Hematopoietic multipotent progenitor cell treated with erythropoietin and hydrocortisone succinate and interleukin-3 and kit ligand, for 6 days (in vitro differentiated cells): Measurements from ENCODE around the gene RAB36.

Experiments used
- DNase-seq: peaks from one replicate; pipeline ENCODE4 v3.0.0-alpha.2; 2015

The RAB36 gene

DNA sequence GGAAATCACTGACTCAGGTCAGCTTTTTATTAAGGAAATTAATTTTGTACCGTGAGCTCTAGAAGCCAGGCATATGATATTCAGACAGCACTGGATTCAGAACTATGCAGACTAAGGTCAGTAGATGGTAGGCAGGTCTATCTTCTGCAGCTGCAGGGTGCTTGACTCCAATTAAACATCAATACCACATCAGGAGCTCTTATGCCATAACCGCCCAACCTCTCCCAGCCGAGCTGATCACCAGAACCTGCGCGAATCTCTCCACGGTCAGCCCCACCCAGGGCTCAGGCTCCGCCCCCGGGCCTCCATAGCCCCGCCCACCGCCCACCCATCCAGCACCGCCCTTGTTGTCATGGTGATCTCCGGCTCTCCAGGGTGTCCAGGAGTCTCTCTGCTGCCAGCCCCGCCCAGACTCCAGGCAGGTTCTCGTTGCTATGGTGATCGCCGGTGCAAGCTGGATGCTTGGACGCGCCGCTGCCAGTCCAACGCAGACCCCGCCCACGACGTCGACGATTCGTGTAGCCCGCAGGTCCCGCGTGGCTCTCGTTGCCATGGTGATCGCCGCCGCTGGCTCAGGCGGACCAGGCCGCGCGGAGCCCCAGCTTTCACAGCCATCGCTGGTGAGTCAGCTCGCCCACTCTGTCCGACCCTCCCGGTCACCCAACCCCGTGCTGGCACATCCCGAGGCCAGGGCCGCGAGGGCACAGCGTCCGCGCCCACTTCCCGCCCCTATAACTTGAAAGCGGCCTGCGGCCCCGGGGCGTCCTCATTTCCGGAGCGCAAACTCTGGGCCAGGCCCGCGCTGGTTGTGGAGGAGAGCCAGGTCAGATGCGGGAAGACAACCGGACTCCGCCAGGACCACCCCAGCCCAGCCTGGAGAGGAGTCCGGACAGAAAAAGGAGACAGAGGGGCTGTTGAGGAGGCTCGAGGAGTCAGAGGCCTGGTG lies at the start of gene RAB36:
RAB36 (plus strand) TSS at position 546 of the 946 bp plus-strand sequence. CDS start 1,140 bp downstream, outside the sequence.
- DNase-seq: peak; percentile 95

DNA sequence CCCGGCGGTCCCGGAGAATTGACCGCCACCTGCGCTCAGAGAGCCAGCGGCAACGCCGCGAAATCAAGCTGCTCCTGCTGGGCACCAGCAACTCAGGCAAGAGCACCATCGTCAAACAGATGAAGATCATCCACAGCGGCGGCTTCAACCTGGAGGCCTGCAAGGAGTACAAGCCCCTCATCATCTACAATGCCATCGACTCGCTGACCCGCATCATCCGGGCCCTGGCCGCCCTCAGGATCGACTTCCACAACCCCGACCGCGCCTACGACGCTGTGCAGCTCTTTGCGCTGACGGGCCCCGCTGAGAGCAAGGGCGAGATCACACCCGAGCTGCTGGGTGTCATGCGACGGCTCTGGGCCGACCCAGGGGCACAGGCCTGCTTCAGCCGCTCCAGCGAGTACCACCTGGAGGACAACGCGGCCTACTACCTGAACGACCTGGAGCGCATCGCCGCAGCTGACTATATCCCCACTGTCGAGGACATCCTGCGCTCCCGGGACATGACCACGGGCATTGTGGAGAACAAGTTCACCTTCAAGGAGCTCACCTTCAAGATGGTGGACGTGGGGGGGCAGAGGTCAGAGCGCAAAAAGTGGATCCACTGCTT lies 49.4 kb upstream of the RAB36 start:
- no peak for DNase-seq

- no peak for DNase-seq
Measured at GRCh38 chr22:23097412-23098229, 47.7 kb upstream of the RAB36 start.

DNA sequence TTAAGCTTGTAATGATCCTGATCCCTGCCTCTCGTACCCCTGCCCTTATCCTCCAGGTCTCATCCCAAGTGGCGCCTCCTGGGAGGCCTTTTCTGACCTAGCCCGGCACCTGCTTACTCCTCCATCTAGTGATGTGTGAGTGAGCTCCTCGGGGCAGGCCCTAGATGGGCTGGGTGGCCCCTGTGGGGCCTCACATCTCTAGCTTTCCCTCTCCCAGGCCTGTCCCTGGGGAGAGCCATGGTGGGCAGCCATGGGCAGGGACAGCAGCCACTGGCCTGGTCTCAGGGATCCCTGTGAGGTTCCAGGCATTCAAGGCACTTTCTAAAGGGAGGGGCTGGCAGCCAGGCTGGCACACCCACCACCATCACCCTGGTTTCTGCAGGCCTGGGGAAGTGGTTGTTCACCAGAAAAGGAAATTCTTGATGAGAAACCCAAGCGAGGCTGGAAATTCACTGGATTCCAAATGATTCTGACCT lies 47.0 kb upstream of the RAB36 start:
- no peak for DNase-seq

DNA sequence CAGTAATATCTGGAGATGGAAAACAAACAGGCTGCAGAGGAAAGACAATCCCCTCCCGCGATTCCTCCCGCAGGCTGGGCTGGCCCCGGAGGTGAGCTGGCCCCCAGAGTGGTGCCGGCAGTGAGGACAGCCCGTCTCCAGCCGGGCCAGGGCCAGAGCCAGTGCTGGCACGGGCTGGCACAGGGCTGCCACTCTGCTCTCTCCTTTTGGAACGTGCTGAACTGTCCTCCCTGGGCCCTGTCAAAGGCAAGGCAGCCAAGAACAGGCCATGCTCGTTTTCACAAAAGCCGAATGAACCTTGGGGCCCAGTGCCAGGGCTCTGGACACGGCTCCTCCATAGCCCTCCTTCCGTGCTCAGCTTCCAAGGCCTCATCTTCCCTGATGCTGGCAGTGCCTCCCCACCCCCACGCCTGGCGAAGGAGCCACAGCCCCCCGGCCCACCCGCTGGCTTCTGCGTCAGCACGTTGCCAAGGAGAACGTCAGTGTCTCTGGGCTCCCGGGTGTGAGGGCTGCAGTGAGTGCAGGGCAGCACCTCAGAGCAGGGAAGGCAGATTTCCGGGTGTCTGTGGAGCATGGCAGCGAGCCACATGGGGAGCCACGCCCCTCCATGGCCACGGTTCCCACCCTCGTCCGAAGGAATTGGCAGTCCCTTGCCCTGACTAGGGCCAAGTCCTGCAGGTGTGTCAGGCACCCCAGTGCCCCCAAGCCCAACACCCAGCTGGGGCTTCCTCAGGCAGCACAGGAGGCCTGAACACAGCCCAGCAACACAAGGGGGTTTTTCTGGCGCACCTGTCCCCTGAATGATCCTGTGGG lies 46.4 kb upstream of the RAB36 start:
- no peak for DNase-seq

- DNase-seq: no peak
Measured at GRCh38 chr22:23099531-23099804, 45.8 kb upstream of the RAB36 start.

GRCh38 chr22:23100124-23100801 lies 45.0 kb upstream of the RAB36 start:
- DNase-seq: no peak

- no peak for DNase-seq
Measured at GRCh38 chr22:23101524-23101923, 43.8 kb upstream of the RAB36 start.

DNA sequence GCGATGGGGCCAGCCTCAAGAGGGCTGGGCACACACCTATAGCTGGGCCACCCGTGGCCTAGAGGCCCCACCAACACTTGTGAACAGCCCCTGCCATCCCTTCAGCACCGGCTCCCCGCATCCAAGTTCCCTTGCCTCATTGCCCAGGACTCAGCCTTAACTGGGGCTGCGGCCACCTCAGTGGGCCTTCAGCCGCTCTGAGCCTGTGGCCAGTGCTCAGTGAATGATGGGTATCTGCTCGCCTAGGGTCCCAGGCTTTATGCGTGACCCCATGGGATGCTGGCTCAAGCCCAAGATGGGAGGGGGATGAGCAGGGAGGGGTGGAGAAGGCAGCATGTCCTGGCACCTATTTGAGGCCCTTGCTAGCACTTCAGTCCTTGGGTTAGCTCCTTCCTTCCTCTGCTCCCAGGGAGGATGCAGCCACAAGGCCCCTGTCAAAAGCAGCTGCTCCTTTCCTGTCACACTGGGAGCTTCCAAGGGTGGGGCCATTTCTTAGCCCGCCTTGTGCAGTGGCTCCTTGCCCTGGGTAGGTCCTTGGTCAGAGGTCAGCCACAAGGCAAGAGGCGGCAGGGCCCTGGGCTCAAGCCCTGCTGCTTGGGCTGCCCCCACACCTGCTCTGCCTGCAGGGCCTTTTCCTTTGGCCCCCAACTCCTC lies 43.1 kb upstream of the RAB36 start:
- DNase-seq: no peak

- DNase-seq: no peak
Measured at GRCh38 chr22:23102776-23103175, 42.5 kb upstream of the RAB36 start.

DNA sequence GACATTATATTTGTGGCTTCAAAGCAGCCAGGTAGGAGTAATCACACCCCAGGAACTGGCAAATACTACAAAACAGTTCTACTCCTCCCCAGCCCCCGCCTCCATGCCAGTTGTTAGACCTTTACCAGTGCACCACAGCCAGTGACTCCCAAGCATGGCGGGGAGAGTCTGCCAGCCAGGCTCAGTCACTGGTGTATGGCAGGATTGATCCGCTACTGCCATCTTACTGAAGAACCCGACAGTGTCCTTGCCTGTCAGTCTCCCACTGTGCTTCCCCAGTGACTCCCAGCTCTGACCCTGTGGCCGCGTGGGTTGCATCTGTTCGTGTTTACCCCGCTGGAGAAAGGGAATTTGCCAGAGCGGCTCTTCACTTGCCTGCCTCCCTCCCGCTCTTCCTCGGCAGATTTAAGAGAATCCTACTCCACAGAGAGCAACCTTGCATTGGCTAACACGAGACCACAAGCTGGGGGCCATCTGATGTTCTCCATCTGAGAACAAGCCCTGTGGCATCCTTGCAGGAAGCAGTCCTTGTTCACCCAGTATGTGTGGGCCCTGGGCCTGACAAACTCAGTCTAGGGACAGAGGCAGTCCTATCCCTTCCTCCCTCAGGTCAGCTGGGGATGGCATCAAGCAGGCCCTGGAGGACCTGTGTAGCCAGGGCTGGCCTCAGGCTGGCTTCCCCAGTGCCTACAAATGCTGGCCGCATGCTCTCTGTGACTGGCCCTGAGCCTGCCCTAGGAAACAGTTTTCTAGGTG lies 41.9 kb upstream of the RAB36 start:
- DNase-seq: no peak

DNA sequence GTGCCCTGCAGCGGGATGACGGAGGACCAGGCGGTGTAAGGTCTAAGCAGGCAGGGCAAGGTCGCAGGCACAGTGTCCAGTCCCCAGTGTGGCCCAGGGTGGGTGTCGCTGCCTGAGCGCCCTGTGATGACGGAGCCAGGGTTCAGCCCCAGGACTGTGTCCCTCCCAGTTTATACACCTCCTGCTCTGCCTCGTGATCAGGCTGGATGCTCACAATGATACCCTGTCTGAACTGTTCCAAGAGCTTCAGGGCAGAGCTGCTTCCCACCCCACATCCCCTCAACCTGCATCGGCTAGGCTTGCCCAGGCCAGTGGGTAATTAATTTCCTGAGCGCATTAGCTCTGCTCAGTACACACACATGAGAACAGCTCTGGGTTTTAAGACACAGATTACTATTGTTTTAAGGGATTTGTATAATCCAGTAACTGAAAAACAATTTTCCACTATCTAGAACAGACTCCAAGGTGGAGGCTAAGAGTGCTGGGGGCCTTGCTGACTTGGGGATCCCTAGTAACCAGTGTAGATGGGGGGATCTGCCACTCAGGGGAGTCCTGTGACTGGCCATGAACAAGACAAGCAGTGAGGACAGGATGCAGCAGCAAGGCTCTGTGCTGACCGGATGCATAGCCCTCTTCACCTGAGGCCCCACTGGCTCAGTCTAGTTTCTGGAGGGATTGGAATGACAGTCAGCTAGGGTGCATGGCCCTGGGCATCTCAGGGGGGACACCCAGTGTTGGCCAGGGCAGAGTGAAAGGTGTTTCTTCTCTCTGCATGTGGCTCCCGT lies 40.9 kb upstream of the RAB36 start:
- no peak for DNase-seq

DNA sequence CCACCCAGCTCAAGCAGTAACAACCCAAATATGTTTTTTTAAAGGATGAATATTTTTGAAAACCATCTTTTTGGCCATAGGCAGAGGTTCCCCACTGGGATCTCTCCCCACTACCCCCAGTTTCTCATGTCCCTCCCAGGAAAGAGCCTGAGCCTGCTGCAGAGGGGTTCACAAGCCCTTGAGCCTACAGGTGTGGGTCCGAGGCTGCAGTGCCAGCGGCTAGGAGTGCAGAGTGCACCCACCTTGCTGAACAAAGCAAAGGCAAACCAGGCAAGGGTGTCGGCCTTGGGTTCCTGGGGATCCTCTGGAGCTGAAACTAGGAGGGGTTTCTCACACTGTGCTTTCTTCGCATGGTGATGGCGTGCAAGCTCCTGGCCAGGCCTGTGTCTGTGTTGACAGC lies 40.0 kb upstream of the RAB36 start:
- DNase-seq: no peak

DNA sequence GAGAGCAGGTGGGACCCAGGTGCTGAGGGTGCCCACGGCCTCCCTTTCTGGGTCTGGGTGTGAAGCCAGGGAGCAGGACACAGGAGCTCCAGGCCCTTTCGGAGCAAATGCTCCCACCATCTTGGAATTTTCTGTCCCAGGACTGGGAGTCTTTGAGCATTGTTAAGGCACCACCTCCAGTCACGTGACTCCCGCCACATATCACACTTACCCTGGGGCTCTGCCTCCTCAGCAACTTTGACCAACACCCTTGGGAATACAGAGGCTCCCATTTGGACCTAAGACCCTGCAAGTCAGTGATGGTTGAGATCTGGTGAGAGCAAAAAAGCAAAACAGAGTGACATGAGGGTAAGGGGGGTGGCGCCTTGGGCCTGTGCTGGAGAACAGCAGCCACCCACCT lies 39.4 kb upstream of the RAB36 start:
- no peak for DNase-seq

- peak; percentile 33 for DNase-seq
Measured at GRCh38 chr22:23106344-23106743, 38.9 kb upstream of the RAB36 start.

- peak; percentile 92 for DNase-seq
Measured at GRCh38 chr22:23106906-23107367, 38.3 kb upstream of the RAB36 start.

DNA sequence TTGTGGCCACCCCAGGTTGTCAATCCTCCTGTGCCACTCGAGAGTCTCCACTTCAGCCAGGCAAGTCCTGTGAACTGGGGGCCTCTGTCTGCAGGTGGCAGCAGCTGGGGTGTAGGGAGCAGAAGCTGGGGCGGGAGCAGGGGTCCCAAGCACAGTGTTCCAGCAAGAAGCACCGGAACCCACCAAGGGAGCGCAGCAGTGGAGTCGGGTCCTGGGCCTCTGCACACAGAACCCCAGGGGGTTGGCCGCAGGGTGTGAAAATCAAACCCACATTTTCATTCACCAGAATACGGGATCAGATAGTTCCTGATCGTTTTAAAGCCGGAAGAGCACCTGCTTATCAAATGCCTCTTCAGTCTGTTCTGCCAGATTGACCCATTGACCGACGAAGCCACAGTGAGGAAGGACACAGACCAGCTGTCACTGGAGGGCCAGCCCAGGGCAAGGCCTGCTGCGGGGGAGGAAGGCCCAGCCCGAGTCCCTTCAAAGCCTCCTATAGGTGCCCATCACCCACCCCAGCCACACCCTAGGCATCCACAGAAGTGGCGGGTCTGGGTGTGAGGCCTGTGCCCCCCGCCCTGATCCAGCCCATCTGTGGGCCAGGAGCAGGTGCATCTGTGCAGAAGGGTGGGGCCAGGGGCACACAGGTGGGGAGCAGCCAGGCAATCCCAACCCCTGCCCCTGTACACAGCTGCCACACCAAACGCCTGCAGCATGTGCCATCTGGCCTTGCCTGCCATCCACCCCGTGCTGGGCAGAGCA lies 37.6 kb upstream of the RAB36 start:
- no peak for DNase-seq

GRCh38 chr22:23108249-23109078 lies 36.8 kb upstream of the RAB36 start:
- no peak for DNase-seq
